ENCODE results near the gene KBTBD12.

- TF ChIP-seq CTCF (IDR thresholded peaks at IDR 0.05; ENCODE audit: low read length) (no peak), EZH2 (optimal IDR thresholded peaks at IDR 0.05; ENCODE audit: low read depth, low read length) (no peak), EZH2phosphoT487 (IDR thresholded peaks at IDR 0.05; ENCODE audit: low read length) (no peak)
Observed at GRCh38 chr3:127951276-127951675, 36.2 kb downstream of the KBTBD12 start.
